OCI-LY7 (cell line): Measurements from ENCODE around the gene SIGLEC7. TPM values are rescaled to one million over a fixed set of nuclear protein-coding genes. Genes with fewer than 3 reads are reported as not detected.

Experiments used
- BruUV-seq: library from RNA; stranded (reverse); fragments of 400-500 nt; replicated peaks from 2 replicates; lab custom pipeline; 2021; lab: Mats Ljungman, UMichigan
- CTCF ChIA-PET: fragments of 300-600 bp; sonication (Branson Sonifier 250); formaldehyde crosslinking; loops from one replicate; lab custom pipeline; 2022; ENCODE audit warnings: antibody characterized with exemption; ENCODE audit not compliant: unreplicated experiment; lab: Charles Lee
- POLR2A ChIA-PET: fragments of 300-600 bp; sonication (Branson Sonifier 250); formaldehyde crosslinking; loops from one replicate; lab custom pipeline; 2022; ENCODE audit warnings: antibody characterized with exemption; lab: Charles Lee
- DNase-seq: peaks from one replicate; pipeline ENCODE4 v3.0.0-alpha.2; 2015; ENCODE audit warnings: low spot score
- H2AFZ ChIP-seq: fragments of 200-600 bp; sonication (generic), shearing (Covaris generic); 2 replicates; pipeline ENCODE4 v1.6.1; 2014; ENCODE audit warnings: mild to moderate bottlenecking, antibody characterized with exemption, low read length, moderate library complexity
- H3K27ac ChIP-seq: fragments of 200-600 bp; sonication (generic); 2 replicates; pipeline ENCODE4 v1.5.1; 2014; ENCODE audit warnings: mixed run types, low read depth, mild to moderate bottlenecking, moderate library complexity, low read length, inconsistent platforms; ENCODE audit not compliant: poor library complexity, severe bottlenecking
- H3K36me3 ChIP-seq: fragments of 200-600 bp; sonication (generic); 2 replicates; pipeline ENCODE4 v1.6.1; 2014; ENCODE audit warnings: mild to moderate bottlenecking, antibody characterized with exemption, low read length, moderate library complexity, mixed read lengths; ENCODE audit not compliant: insufficient read depth
- H3K4me1 ChIP-seq: fragments of 200-600 bp; sonication (generic); 2 replicates; pipeline ENCODE4 v1.5.1; 2014; ENCODE audit warnings: mild to moderate bottlenecking, low read length; ENCODE audit not compliant: insufficient read depth, poor library complexity, severe bottlenecking
- H3K4me2 ChIP-seq: fragments of 200-600 bp; sonication (generic); 2 replicates; pipeline ENCODE4 v1.6.1; 2014; ENCODE audit warnings: mild to moderate bottlenecking, low read length
- H3K4me3 ChIP-seq: fragments of 200-600 bp; sonication (generic); 2 replicates; pipeline ENCODE4 v1.5.1; 2014; ENCODE audit warnings: mild to moderate bottlenecking, low read depth, low read length; ENCODE audit not compliant: poor library complexity, severe bottlenecking
- H3K79me2 ChIP-seq: fragments of 200-600 bp; sonication (generic); 2 replicates; pipeline ENCODE4 v1.6.1; 2016; ENCODE audit warnings: low read depth, mild to moderate bottlenecking, low read length, moderate library complexity, mixed read lengths; ENCODE audit not compliant: insufficient read depth
- H3K9me2 ChIP-seq: fragments of 200-600 bp; sonication (generic); 2 replicates; pipeline ENCODE4 v1.6.1; 2016; ENCODE audit warnings: mild to moderate bottlenecking, low read length, mixed read lengths; ENCODE audit not compliant: insufficient read depth
- H3K9me3 ChIP-seq: fragments of 200-600 bp; sonication (generic); 2 replicates; pipeline ENCODE4 v1.6.1; 2014; ENCODE audit warnings: mild to moderate bottlenecking, mixed run types, low read length, mixed read lengths
- H4K20me1 ChIP-seq: fragments of 200-600 bp; sonication (generic); 2 replicates; pipeline ENCODE4 v1.6.1; 2014; ENCODE audit warnings: mild to moderate bottlenecking, antibody characterized with exemption, low read length, moderate library complexity, mixed read lengths; ENCODE audit not compliant: insufficient read depth
- EZH2phosphoT487 ChIP-seq: fragments of 200-600 bp; sonication (generic); IDR thresholded peaks from 2 replicates; pipeline ENCODE4 v1.6.1; 2018; ENCODE audit warnings: low read depth, borderline replicate concordance, mild to moderate bottlenecking, mixed run types, antibody characterized with exemption, low read length, moderate library complexity, mixed read lengths
- intact Hi-C: fragments of 100-400 bp; cut with micrococcal nuclease; formaldehyde crosslinking; loops from one replicate; pipeline ENCODE4 v1.10.0; 2022; ENCODE audit not compliant: unreplicated experiment
- total RNA-seq, 2 experiments: library from RNA; depleted of rRNA in 1 of 2; stranded (reverse); fragments of >200 nt in 1 of 2; shearing (Covaris generic) in 1 of 2; gene quantifications; 2 replicates each; pipeline ENCODE4 v1.2.3, GENCODE V29; 2014 to 2022
- TF ChIP-seq, protein P1 (sequence below): fragments of 200-600 bp; sonication (generic); conservative IDR thresholded peaks from 2 replicates; pipeline ENCODE4 v1.5.1; 2014; ENCODE audit warnings: mild to moderate bottlenecking, antibody characterized with exemption, low read length, moderate library complexity, mixed read lengths

The SIGLEC7 gene
- total RNA-seq, 2 experiments from 2014 or later = not detected

DNA sequence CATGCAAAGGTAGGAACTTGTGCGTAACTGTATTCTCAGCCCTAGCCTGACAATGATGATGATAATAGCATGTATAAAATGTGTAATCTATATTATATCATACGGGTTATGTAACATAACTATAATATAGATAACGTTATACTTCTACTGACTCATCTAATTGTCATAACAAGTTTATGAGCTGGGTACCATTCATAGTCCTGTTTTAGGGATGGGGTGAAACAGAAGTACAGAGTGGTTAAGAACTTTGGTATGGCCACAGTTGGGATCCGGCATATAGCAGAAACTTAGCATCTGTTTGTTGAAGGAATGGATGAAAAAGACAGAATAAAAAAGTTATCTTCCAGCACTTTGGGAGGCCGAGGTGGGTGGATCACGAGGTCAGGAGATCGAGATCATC, 39.1 kb upstream of the SIGLEC7 start:
- Histone ChIP-seq H3K79me2 (peaks cover 12% of the 10 kb centered on the region; the same call in 1 of the 2 replicates), H2AFZ (no peak overlapping the region), H3K4me3 (no peak overlapping the region), H4K20me1 (no peaks in the 10 kb centered on the region), H3K9me2 (no peaks in the 10 kb centered on the region), H3K4me2 (no peak overlapping the region), H3K27ac (no peak overlapping the region), H3K9me3 (no peaks in the 10 kb centered on the region), H3K36me3 (peaks cover 22% of the 10 kb centered on the region), H3K4me1 (peaks cover 8% of the 10 kb centered on the region)
- intact Hi-C loops = no loop called here
- TF ChIP-seq, protein P1, sequence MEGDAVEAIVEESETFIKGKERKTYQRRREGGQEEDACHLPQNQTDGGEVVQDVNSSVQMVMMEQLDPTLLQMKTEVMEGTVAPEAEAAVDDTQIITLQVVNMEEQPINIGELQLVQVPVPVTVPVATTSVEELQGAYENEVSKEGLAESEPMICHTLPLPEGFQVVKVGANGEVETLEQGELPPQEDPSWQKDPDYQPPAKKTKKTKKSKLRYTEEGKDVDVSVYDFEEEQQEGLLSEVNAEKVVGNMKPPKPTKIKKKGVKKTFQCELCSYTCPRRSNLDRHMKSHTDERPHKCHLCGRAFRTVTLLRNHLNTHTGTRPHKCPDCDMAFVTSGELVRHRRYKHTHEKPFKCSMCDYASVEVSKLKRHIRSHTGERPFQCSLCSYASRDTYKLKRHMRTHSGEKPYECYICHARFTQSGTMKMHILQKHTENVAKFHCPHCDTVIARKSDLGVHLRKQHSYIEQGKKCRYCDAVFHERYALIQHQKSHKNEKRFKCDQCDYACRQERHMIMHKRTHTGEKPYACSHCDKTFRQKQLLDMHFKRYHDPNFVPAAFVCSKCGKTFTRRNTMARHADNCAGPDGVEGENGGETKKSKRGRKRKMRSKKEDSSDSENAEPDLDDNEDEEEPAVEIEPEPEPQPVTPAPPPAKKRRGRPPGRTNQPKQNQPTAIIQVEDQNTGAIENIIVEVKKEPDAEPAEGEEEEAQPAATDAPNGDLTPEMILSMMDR = no peak
- no peak for TF ChIP-seq EZH2phosphoT487
- DNase-seq = no peak
- ChIA-PET POLR2A (no interaction called here), CTCF (no interaction called here)
- no TSS peak for BruUV-seq

DNA sequence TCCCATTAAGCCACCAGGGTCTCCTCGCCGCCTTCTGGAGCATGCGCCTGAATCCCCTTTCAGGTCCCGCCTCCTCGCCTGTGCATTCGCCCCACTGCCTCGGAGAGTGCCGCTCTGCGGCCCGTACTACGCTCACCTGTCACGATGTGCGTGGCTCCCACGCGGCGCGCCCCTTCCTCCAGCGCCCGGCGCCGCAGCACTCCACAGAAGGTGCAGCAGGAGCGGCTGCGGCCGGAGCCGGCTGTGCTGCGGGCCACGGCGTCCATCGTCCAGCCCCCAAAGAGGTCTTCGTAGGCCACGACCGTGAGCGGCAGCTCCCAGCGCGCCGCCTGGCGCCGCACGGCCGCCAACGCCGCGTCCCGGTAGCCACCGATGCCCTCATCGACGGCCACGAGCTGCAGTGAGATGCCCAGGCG, 38.2 kb upstream of the SIGLEC7 start:
- H3K4me3 ChIP-seq = no peak overlapping the region
- peaks cover 14% of the 10 kb centered on the region; the same call in 1 of the 2 replicates for H3K79me2 ChIP-seq
- ChIA-PET CTCF (no interaction called here), POLR2A (no interaction called here)
- H3K27ac ChIP-seq = no peak overlapping the region
- no peak overlapping the region for H2AFZ ChIP-seq
- BruUV-seq = no TSS peak
- H3K9me2 ChIP-seq = no peaks in the 10 kb centered on the region
- no peaks in the 10 kb centered on the region for H4K20me1 ChIP-seq
- H3K36me3 ChIP-seq = peaks cover 18% of the 10 kb centered on the region
- H3K9me3 ChIP-seq = no peaks in the 10 kb centered on the region
- intact Hi-C loops = no loop called here
- H3K4me1 ChIP-seq = peaks cover 12% of the 10 kb centered on the region
- H3K4me2 ChIP-seq = no peak overlapping the region
- no peak for DNase-seq
- TF ChIP-seq, protein P1 = no peak
- TF ChIP-seq EZH2phosphoT487 = no peak

DNA sequence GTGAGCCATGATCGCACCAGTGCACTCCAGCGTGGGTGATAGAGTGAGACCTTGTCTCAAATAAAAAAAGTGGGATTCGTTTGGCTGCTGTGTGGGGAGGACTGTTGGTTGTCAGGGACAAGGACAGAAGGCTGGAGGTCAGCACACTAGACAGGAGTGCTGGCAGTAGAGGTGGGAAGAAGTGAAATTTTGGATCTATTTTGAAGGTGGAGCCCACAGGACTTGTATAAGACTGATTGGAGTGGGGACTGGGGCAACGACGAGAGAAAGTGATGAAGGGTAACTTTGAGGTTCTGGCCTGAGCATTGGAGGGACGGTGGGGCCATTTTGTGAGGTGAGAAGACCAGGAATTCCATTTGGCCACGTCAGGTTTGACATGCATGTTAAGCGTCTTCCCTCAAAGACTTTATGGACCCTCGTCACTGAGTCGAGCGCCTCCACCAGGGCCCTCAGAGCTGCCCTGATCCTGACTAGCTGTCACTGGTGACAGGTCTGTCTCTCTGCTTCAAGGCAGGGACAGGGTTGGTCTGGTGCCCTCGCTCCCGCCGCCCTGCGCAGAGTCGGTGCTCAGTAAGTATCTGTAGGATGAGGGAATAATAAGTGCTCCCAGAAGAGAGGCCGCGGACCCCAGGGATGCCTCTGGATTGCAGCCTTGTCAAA, 34.6 kb upstream of the SIGLEC7 start:
- intact Hi-C loops = no loop called here
- DNase-seq = peak; percentile 29
- TF ChIP-seq, protein P1 = peak; percentile 53; the same call in 1 of the 2 replicates
- TF ChIP-seq EZH2phosphoT487 = no peak
- peak overlapping the region; percentile 83 for H3K4me2 ChIP-seq
- ChIA-PET CTCF (no interaction called here), POLR2A (no interaction called here)
- BruUV-seq = TSS peak; percentile 86
- peak overlapping the region; percentile 60; the same call in 1 of the 2 replicates for H2AFZ ChIP-seq
- H3K79me2 ChIP-seq = peaks cover 14% of the 10 kb centered on the region; the same call in 1 of the 2 replicates
- H3K9me3 ChIP-seq = no peaks in the 10 kb centered on the region
- H3K9me2 ChIP-seq = no peaks in the 10 kb centered on the region
- no peaks in the 10 kb centered on the region for H4K20me1 ChIP-seq
- peak overlapping the region; percentile 88 for H3K4me3 ChIP-seq
- no peak overlapping the region for H3K27ac ChIP-seq
- H3K4me1 ChIP-seq = peaks cover 14% of the 10 kb centered on the region
- H3K36me3 ChIP-seq = peaks cover 6% of the 10 kb centered on the region
